Adrenal gland (tissue), 5 donors: ENCODE measurements around the gene SLC22A12.

Source experiments
- POLR2A ChIP-seq, 2 donors: fragments of 450-650 bp; IDR thresholded peaks; one replicate each; pipeline ENCODE4 v1.6.1; 2017; ENCODE audit warnings: antibody characterized with exemption in 2 of 2, mild to moderate bottlenecking in 2 of 2, moderate library complexity in 1 of 2
- TF ChIP-seq, protein P1 (sequence below), 6 experiments: fragments of 450-650 bp in 4 of 6; fragments of 200-600 bp in 2 of 6; sonication (generic) in 1 of 6; IDR thresholded peaks; 1 replicate in 5 of 6; 2 replicates in 1 of 6; pipeline versions ENCODE4 v1.5.1 to v1.8.0; 2016 to 2021; ENCODE audit warnings: antibody characterized with exemption in 6 of 6, mild to moderate bottlenecking in 2 of 6, moderate library complexity in 1 of 6
- donor health status: DM: no; HTN: no; CAD: no.

GRCh38 chr11:64607381-64607985, 16.5 kb downstream of the SLC22A12 start:
- TF ChIP-seq, protein P1, sequence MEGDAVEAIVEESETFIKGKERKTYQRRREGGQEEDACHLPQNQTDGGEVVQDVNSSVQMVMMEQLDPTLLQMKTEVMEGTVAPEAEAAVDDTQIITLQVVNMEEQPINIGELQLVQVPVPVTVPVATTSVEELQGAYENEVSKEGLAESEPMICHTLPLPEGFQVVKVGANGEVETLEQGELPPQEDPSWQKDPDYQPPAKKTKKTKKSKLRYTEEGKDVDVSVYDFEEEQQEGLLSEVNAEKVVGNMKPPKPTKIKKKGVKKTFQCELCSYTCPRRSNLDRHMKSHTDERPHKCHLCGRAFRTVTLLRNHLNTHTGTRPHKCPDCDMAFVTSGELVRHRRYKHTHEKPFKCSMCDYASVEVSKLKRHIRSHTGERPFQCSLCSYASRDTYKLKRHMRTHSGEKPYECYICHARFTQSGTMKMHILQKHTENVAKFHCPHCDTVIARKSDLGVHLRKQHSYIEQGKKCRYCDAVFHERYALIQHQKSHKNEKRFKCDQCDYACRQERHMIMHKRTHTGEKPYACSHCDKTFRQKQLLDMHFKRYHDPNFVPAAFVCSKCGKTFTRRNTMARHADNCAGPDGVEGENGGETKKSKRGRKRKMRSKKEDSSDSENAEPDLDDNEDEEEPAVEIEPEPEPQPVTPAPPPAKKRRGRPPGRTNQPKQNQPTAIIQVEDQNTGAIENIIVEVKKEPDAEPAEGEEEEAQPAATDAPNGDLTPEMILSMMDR (IDR thresholded peaks at IDR 0.05): no peak
- TF ChIP-seq POLR2A (IDR thresholded peaks at IDR 0.05): no peak
